ENCODE measurements around the gene DPY30.

DNA sequence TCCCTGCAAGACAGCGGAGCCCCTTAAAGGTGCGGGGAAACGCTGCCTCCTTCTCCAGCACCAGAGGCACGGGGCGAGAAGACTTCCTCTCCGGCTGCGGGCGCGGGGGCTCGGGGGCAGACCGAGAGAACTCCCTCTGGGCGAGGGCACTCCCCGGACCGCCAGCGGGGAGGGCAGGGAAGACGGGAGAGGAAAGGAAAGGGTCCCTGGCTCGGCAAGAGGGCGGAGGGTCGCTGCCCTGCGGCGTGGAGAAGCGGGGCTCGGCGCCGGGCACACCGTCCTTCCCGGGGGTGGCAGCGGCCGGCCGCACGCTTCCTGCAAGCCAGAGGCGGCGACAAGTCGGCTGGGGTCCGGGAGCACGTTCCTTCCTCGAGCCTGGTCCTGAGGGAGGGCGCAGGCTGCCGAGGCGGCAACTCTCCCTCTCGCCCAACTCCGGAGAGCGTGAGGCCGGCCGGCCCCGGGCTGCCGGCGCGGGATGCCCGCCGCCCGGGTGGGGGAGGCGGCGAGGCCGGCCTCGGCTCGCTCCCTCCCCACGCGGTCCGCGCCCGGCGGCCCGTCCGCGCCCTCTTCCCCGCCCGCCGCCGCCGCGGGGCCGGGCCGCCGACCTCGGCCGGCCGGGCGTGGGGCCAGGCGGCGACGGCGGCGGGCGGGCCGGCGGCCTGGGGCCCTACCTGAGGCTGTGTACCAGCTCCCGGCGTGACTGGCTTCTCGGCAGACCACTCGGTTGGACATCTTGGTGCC, 29.9 kb downstream of the DPY30 start:
- TF ChIP-seq, protein P1, sequence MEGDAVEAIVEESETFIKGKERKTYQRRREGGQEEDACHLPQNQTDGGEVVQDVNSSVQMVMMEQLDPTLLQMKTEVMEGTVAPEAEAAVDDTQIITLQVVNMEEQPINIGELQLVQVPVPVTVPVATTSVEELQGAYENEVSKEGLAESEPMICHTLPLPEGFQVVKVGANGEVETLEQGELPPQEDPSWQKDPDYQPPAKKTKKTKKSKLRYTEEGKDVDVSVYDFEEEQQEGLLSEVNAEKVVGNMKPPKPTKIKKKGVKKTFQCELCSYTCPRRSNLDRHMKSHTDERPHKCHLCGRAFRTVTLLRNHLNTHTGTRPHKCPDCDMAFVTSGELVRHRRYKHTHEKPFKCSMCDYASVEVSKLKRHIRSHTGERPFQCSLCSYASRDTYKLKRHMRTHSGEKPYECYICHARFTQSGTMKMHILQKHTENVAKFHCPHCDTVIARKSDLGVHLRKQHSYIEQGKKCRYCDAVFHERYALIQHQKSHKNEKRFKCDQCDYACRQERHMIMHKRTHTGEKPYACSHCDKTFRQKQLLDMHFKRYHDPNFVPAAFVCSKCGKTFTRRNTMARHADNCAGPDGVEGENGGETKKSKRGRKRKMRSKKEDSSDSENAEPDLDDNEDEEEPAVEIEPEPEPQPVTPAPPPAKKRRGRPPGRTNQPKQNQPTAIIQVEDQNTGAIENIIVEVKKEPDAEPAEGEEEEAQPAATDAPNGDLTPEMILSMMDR (optimal IDR thresholded peaks at IDR 0.05 in 1 of 3, IDR thresholded peaks at IDR 0.05 in 1 of 3, conservative IDR thresholded peaks at IDR 0.05 in 1 of 3; ENCODE audit: extremely low read depth in 1 of 3, insufficient read depth in 2 of 3, low read length in 3 of 3): no peak
- no peak for TF ChIP-seq EZH2 (IDR thresholded peaks at IDR 0.05; ENCODE audit: low read length)
